Neuronal stem cell (in vitro differentiated cells): ENCODE results near the gene C2orf92.
A peak's percentile ranks its signal among the peaks of the same experiment; 100 is the strongest.

Experiments
- DNase-seq: peaks from one replicate; pipeline ENCODE4 v3.0.0-alpha.2; 2013; ENCODE audit warnings: low spot score
- H2AFZ ChIP-seq: one replicate; pipeline ENCODE4 v1.6.1; 2013; ENCODE audit warnings: mild to moderate bottlenecking, low read length, inconsistent platforms
- H2AK5ac ChIP-seq: 2 replicates; pipeline ENCODE4 v1.6.1; 2013; ENCODE audit warnings: low read depth, mild to moderate bottlenecking, inconsistent platforms, low read length, moderate library complexity, mixed read lengths
- H2BK120ac ChIP-seq: 2 replicates; pipeline ENCODE4 v1.6.1; 2013; ENCODE audit warnings: low read depth, mild to moderate bottlenecking, inconsistent platforms, low read length, moderate library complexity, mixed read lengths
- H2BK12ac ChIP-seq: one replicate; pipeline ENCODE4 v1.6.1; 2013; ENCODE audit warnings: low read length, inconsistent platforms
- H2BK15ac ChIP-seq: 2 replicates; pipeline ENCODE4 v1.6.1; 2013; ENCODE audit warnings: mild to moderate bottlenecking, low read length, inconsistent platforms, mixed read lengths
- H2BK5ac ChIP-seq: one replicate; pipeline ENCODE4 v1.6.1; 2013; ENCODE audit warnings: inconsistent platforms, mild to moderate bottlenecking, low read length, moderate library complexity
- H3K14ac ChIP-seq: one replicate; pipeline ENCODE4 v1.6.1; 2013; ENCODE audit warnings: low read length, inconsistent platforms
- H3K18ac ChIP-seq: 2 replicates; pipeline ENCODE4 v1.6.1; 2013; ENCODE audit warnings: low read length, inconsistent platforms
- H3K23ac ChIP-seq: 2 replicates; pipeline ENCODE4 v1.6.1; 2013; ENCODE audit warnings: low read depth, mild to moderate bottlenecking, mixed read lengths, low read length, inconsistent platforms; ENCODE audit not compliant: poor library complexity
- H3K27ac ChIP-seq: replicated peaks from 3 replicates; pipeline ENCODE4 v1.5.1; 2013; ENCODE audit warnings: low read length, inconsistent platforms
- H3K27me3 ChIP-seq, 3 experiments: 2 replicates each; pipeline ENCODE4 v1.6.1; 2013; ENCODE audit warnings: low read length in 3 of 3, mild to moderate bottlenecking in 2 of 3, inconsistent platforms in 1 of 3, low read depth in 1 of 3, mixed read lengths in 1 of 3, moderate library complexity in 1 of 3; ENCODE audit not compliant: control insufficient read depth in 3 of 3, insufficient read depth in 3 of 3
- H3K36me3 ChIP-seq, 2 donors: replicated peaks in 1 of 2; 2 replicates each; pipeline ENCODE4 v1.6.1; 2013; ENCODE audit warnings: low read length in 2 of 2; ENCODE audit not compliant: control insufficient read depth in 2 of 2, insufficient read depth in 2 of 2
- H3K4ac ChIP-seq: 2 replicates; pipeline ENCODE4 v1.6.1; 2013; ENCODE audit warnings: inconsistent platforms, mild to moderate bottlenecking, low read length, moderate library complexity
- H3K4me1 ChIP-seq, 2 donors: 1 replicate in 1 of 2; 2 replicates in 1 of 2; pipeline ENCODE4 v1.6.1; 2013; ENCODE audit warnings: low read length in 2 of 2, low read depth in 1 of 2; ENCODE audit not compliant: control insufficient read depth in 2 of 2, insufficient read depth in 1 of 2
- H3K4me2 ChIP-seq: one replicate; pipeline ENCODE4 v1.6.1; 2013; ENCODE audit warnings: mild to moderate bottlenecking, low read length, inconsistent platforms; ENCODE audit not compliant: insufficient read depth, poor library complexity, severe bottlenecking
- H3K4me3 ChIP-seq, 2 donors: 2 replicates each; pipeline ENCODE4 v1.5.1; 2013; ENCODE audit warnings: low read length in 2 of 2, mild to moderate bottlenecking in 2 of 2, inconsistent platforms in 1 of 2, moderate library complexity in 1 of 2
- H3K79me1 ChIP-seq: one replicate; pipeline ENCODE4 v1.6.1; 2013; ENCODE audit warnings: low read depth, mild to moderate bottlenecking, inconsistent platforms, low read length, moderate library complexity
- H3K9ac ChIP-seq: one replicate; pipeline ENCODE4 v1.6.1; 2013; ENCODE audit warnings: mild to moderate bottlenecking, low read depth, low read length, inconsistent platforms; ENCODE audit not compliant: poor library complexity
- H3K9me3 ChIP-seq, 2 donors: replicated peaks in 1 of 2; 2 replicates each; pipeline versions ENCODE3 to v1.6.1; 2013; ENCODE audit warnings: low read length in 2 of 2, mild to moderate bottlenecking in 2 of 2, inconsistent platforms in 1 of 2, low read depth in 1 of 2, mixed read lengths in 1 of 2, moderate library complexity in 1 of 2; ENCODE audit not compliant: control insufficient read depth in 2 of 2, insufficient read depth in 1 of 2
- H4K8ac ChIP-seq: one replicate; pipeline ENCODE4 v1.6.1; 2013; ENCODE audit warnings: low read depth, mild to moderate bottlenecking, inconsistent platforms, low read length, moderate library complexity
- H4K91ac ChIP-seq: one replicate; pipeline ENCODE4 v1.6.1; 2013; ENCODE audit warnings: low read length, low read depth, mild to moderate bottlenecking, inconsistent platforms; ENCODE audit not compliant: poor library complexity
- WGBS, 2 donors: extraction: QIAGEN DNeasy Blood & Tissue Kit; methylation state at CpG; one replicate each; pipeline ENCODE4 v1.1.7; 2013; ENCODE audit warnings: missing lambda C conversion rate in 2 of 2, mixed read lengths in 1 of 2; ENCODE audit not compliant: insufficient read length in 2 of 2, insufficient replicate concordance in 1 of 2; ENCODE audit errors: extremely low coverage in 2 of 2; 5-methylcytosine and 5-hydroxymethylcytosine counted together

The C2orf92 gene

DNA sequence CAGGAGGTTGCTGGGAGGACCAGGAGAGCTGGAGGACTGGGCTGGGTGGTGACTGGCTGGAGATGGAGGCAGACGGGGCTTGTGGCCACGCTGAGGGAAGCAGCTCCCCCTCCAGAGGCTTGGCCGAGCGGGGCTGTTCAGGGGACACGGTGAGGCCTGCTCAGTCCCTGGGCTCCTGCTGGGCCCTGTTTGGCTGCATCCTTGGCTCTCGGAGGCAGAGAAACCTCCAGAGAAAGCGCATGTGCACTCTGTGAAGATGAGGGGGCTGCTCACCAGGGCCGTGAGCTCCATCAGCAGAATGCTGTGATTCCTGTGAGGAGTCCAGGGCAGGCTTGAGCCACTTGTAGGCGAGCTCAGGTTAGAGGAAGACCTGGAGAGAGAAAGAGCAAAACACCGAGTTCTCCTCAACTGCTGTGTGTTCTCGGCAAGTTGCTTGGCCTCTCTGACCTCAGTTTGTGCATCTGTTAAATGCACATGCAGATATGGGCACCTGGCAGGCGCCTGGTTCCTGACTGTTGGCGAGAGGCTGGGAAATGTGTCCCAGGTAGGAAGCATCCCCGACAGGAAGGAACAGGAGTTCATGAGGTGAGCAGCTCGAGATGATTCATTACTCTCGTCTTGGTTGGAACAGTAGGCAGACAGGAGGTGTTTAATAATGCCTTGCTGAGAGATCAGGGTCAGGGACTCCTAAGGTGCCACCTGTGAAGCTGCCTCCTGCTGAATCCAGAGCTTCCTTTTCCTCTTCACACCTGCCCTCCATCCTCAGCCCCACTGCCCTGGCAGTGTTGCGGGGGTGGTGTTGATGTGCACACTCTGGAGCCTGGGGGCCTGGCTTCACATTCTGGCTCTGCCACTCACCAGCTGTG is 44.8 kb downstream of the C2orf92 start:
- no peaks in the 10 kb centered on the region for H3K27me3 ChIP-seq
- H4K8ac ChIP-seq = no peak overlapping the region
- H3K18ac ChIP-seq = no peak overlapping the region
- no peak overlapping the region for H2AK5ac ChIP-seq
- H3K36me3 ChIP-seq = no peaks in the 10 kb centered on the region
- H2BK15ac ChIP-seq = no peak overlapping the region
- no peak overlapping the region for H2BK12ac ChIP-seq
- no peak overlapping the region for H4K91ac ChIP-seq
- DNase-seq = no peak
- peaks cover 3% of the 10 kb centered on the region for H3K79me1 ChIP-seq
- no peak overlapping the region for H3K27ac ChIP-seq
- H2BK5ac ChIP-seq = peak overlapping the region; percentile 1
- H3K4me2 ChIP-seq = no peak overlapping the region
- peaks cover 2 to 5% of the 10 kb centered on the region in 2 donors for H3K4me1 ChIP-seq
- H3K23ac ChIP-seq = no peak overlapping the region
- H3K14ac ChIP-seq = no peak overlapping the region
- H3K4me3 ChIP-seq = no peak overlapping the region
- no peak overlapping the region for H3K4ac ChIP-seq
- peak overlapping the region; percentile 84 for H2AFZ ChIP-seq
- no CpG with 5 or more reads among the region's 17 CpGs for WGBS, 2 donors
- no peaks in the 10 kb centered on the region for H3K9me3 ChIP-seq
- H2BK120ac ChIP-seq = no peak overlapping the region
- no peak overlapping the region for H3K9ac ChIP-seq

DNA sequence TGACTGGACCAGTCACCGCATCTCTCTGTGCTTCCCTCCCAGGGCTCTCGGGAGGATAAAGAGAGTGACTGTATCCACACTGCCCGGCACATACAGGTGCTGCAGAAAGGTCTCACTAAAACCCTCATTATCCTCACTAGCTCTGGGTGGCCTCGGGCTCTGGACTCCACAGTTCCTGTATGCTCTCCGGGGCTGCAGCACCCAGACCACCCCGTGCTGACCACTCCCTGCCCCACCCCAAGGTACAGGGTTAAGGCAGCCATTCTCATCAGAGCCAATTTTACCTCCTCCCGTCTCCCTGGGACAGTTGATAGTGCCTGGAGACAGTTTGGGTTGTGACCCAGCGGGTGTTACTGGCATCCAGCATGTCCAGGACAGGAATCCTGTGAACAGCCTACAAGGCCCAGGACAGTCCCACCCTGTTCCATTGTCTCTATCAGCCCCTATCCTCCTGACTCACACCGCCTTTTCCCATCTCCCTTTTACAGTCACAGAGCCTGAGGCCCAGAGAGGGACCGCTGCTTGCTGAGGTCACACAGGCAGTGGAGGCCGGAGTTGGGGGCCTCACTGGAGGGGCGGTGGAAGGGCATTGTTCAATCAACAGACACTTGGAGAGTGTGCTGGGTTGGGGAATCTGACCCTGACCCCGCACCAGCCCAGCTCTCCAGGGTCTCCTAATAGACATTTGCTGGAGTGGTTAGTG is 45.6 kb downstream of the C2orf92 start:
- whole genome bisulfite sequencing, 2 donors = no CpG with 5 or more reads among the region's 13 CpGs
- DNase-seq = no peak
- H3K14ac ChIP-seq = no peak overlapping the region

DNA sequence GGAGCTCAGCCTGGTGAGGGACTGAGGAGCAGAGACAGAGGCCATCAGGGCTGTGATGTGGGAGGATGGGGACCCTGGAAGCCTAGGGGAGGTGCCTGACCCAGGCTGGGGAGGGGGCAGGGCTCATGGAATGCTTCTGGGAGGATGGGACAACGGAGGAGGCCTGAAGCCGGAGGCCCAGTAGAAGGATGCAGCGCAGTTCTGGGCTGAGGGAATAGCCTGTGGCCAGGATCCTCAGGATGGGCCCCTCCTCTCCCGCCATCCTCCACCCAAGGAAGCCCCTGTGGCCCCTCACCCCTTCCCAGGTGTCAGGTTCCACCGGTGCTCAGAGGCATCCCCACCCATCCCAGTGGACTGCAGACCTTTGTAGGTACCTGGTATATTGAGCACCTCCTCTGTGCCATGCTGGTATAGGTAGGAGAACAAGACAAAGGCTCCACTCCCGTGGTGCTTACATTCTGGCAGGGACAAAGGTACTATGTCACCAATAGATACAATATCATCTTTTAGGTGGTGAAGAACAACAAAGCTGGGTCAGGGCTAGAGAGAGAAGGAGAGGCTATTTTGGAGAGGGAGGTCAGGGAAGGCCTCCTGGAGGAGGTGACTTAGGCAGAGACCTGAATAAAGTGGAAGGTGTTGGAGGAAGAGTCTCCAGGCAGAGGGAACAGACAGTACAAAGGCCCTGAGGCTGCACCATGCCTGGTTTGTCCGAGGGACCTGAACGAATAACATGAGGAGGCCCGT is 46.6 kb downstream of the C2orf92 start:
- Histone ChIP-seq H2BK15ac (peak overlapping the region; percentile 77), H3K9ac (peak overlapping the region; percentile 7)
- no CpG with 5 or more reads among the region's 9 CpGs for WGBS, 2 donors

More for the DNA sequence above, 45.6 kb downstream of the C2orf92 start:
- no peak overlapping the region for H3K23ac ChIP-seq
- no peak overlapping the region for H4K8ac ChIP-seq
- no peak overlapping the region for H2BK12ac ChIP-seq
- H3K4me2 ChIP-seq = no peak overlapping the region
- no peak overlapping the region for H2BK15ac ChIP-seq
- H2BK120ac ChIP-seq = no peak overlapping the region
- no peak overlapping the region for H3K18ac ChIP-seq
- no peak overlapping the region for H2AK5ac ChIP-seq
- no peak overlapping the region for H3K9ac ChIP-seq
- no peak overlapping the region for H3K4me3 ChIP-seq
- H3K4ac ChIP-seq = no peak overlapping the region
- H3K79me1 ChIP-seq = peaks cover 3% of the 10 kb centered on the region
- H2AFZ ChIP-seq = no peak overlapping the region
- H3K9me3 ChIP-seq = no peaks in the 10 kb centered on the region
- no peak overlapping the region for H2BK5ac ChIP-seq
- peaks cover 2 to 4% of the 10 kb centered on the region in 2 donors for H3K4me1 ChIP-seq
- H3K36me3 ChIP-seq = no peaks in the 10 kb centered on the region
- no peak overlapping the region for H4K91ac ChIP-seq
- no peak overlapping the region for H3K27ac ChIP-seq
- no peaks in the 10 kb centered on the region for H3K27me3 ChIP-seq

More for the DNA sequence above, 46.6 kb downstream of the C2orf92 start:
- Histone ChIP-seq H3K14ac (peak overlapping the region; percentile 32), H3K9me3 (no peaks in the 10 kb centered on the region), H4K8ac (peak overlapping the region; percentile 48), H3K23ac (no peak overlapping the region), H2AK5ac (peak overlapping the region; percentile 56), H3K4me3 (no peak overlapping the region), H2AFZ (peak overlapping the region; percentile 6), H2BK5ac (peak overlapping the region; percentile 3), H2BK120ac (no peak overlapping the region), H3K36me3 (no peaks in the 10 kb centered on the region), H4K91ac (no peak overlapping the region), H3K4ac (no peak overlapping the region), H2BK12ac (no peak overlapping the region), H3K4me2 (no peak overlapping the region), H3K27ac (no peak overlapping the region), H3K79me1 (no peaks in the 10 kb centered on the region), H3K18ac (peak overlapping the region; percentile 87), H3K27me3 (no peaks in the 10 kb centered on the region), H3K4me1 (peaks cover 2 to 4% of the 10 kb centered on the region in 2 donors)
- DNase-seq = no peak
